Coronary artery (tissue), 2 donors: ENCODE data around the gene OCA2.

ENCODE experiments used
- DNase-seq: peaks from one replicate; pipeline ENCODE4 v3.0.0-alpha.2; 2017; ENCODE audit warnings: low spot score
- H3K27ac ChIP-seq, 2 donors: fragments of 200-600 bp; sonication (generic); one replicate each; pipeline ENCODE4 v1.5.1; 2016 to 2019
- H3K4me3 ChIP-seq: fragments of 200-600 bp; sonication (generic); 2 replicates; pipeline ENCODE4 v1.5.1; 2016; ENCODE audit warnings: mild to moderate bottlenecking, moderate library complexity
- CTCF ChIP-seq: fragments of 200-600 bp; sonication (generic); IDR thresholded peaks from one replicate; pipeline ENCODE4 v1.5.1; 2019; ENCODE audit warnings: antibody characterized with exemption

The OCA2 gene

DNA sequence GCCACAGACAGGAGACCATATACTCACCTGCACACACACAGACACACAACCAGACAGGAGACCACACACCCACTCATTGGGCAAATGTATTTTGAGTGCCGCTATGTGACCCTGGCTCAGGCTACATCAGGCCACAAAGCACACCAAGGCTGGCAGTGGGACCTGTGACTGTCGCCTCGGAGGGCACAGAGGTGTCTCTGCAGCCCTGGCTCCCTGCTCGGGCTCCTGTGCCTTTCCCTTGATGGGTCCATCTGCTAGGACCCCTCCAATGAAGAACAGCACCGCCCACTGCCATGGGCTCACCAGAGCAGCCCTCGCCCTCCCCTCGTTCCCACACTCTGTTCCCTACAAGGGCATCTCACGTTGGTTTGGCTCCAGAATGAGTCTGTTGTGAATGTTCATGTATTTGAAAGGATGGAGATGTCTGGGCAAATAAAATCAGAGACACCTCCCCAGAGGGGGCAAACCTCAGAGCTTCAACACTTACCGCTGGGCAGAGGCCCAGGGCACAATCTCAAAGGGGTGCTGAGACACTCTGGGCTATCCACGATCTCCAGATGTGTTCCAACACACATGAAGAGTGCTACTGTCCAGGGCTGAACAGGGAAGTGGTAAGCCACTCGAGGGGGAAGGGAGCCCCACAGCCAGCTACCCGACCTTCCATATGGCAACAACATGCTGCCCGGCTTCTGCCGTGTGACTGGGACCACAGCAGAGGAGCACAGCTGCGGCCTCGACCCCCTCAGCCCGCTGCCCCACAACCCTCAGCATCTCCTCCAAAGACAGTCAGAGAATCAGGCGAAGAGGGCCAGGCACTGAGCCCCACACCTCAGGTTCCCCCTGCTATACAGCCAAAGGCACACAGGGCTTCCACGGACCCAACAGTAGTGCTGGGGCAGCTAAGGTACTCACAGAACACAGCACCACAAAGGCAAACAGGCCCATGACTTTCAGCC is 74.9 kb downstream of the OCA2 start:
- DNase-seq = peak; percentile 67
- Histone ChIP-seq H3K27ac (no peak overlapping the region), H3K4me3 (no peak overlapping the region)
- TF ChIP-seq CTCF = no peak

DNA sequence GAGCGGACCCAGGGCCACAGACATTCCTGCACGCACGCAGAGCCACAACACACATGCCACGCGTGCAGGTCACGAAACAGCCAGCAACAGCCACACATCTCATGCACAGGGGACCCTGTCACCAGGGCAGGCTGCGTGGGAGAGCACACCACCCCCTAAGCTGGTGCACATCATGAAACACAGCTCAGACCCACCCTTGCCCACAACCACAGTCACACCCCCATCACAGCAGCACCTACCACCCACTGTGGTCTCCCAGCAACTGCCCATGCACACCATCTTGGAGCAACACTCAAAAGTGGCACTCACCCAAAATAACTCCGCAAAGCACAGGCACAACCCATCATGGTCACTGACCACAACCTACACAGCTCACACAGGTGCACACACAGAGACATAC is 75.7 kb downstream of the OCA2 start:
- no peak overlapping the region for H3K4me3 ChIP-seq
- no peak overlapping the region for H3K27ac ChIP-seq
- TF ChIP-seq CTCF = no peak
- peak; percentile 60 for DNase-seq

GRCh38 chr15:28022961-28023360 is 76.2 kb downstream of the OCA2 start:
- no peak for DNase-seq
- TF ChIP-seq CTCF = no peak

GRCh38 chr15:28022181-28022580 is 76.9 kb downstream of the OCA2 start:
- DNase-seq = peak; percentile 57
- no peak for TF ChIP-seq CTCF
- Histone ChIP-seq H3K27ac (no peak overlapping the region), H3K4me3 (no peak overlapping the region)

More at GRCh38 chr15:28022961-28023360, 76.2 kb downstream of the OCA2 start:
- Histone ChIP-seq H3K4me3 (no peak overlapping the region), H3K27ac (no peak overlapping the region)

- TF ChIP-seq CTCF = peak; percentile 43
Observed at GRCh38 chr15:28021281-28022039, 77.7 kb downstream of the OCA2 start.

DNA sequence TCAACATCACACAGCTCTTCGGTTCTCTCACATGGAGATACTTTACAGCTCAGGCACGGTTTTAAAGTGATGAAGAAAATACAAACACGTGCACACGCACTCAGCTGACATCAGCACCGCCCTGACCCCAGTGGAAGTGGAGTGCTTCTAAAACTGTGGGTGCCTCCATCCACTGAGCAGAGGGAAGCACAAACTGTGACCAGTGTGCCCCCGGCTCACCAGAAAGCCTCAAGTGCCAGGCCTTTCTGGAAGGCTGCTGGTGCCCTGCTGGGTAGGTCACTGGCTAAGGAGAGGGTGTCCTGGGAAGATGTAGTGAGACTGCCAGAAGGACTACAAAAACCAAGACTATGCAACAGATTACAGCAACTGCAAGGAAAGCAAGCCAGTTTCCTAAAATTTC is 78.5 kb downstream of the OCA2 start:
- no peak for TF ChIP-seq CTCF
- H3K27ac ChIP-seq = no peak overlapping the region
- peak; percentile 61 for DNase-seq
- H3K4me3 ChIP-seq = no peak overlapping the region

More at GRCh38 chr15:28021281-28022039, 77.7 kb downstream of the OCA2 start:
- Histone ChIP-seq H3K4me3 (no peak overlapping the region), H3K27ac (no peak overlapping the region)
- DNase-seq = peak; percentile 69
